ENCODE measurements around the gene ADARB1.

The ADARB1 gene

DNA sequence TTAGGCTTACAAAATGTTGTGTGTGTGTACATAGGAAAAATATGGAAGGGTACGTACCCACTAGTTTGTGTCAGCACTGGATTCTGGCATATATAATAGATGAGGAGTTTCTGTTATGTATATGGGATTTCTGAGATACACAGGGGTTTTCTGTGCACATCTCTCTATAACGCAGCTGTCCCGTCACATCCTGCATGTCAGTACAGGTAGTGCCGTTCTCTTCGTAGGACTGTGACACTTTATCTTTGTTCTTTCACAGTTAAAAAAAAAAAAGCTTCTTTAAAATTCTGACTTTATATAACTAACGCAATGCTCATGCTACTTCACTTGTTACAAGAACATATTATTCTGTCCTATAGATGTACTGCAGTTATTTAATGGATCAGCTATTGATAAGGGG, 42.9 kb downstream of the ADARB1 start:
- H3K4me3 ChIP-seq (ENCODE audit: control insufficient read depth, low read depth, low read length): no peak overlapping the region
- TF ChIP-seq, protein P1, sequence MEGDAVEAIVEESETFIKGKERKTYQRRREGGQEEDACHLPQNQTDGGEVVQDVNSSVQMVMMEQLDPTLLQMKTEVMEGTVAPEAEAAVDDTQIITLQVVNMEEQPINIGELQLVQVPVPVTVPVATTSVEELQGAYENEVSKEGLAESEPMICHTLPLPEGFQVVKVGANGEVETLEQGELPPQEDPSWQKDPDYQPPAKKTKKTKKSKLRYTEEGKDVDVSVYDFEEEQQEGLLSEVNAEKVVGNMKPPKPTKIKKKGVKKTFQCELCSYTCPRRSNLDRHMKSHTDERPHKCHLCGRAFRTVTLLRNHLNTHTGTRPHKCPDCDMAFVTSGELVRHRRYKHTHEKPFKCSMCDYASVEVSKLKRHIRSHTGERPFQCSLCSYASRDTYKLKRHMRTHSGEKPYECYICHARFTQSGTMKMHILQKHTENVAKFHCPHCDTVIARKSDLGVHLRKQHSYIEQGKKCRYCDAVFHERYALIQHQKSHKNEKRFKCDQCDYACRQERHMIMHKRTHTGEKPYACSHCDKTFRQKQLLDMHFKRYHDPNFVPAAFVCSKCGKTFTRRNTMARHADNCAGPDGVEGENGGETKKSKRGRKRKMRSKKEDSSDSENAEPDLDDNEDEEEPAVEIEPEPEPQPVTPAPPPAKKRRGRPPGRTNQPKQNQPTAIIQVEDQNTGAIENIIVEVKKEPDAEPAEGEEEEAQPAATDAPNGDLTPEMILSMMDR (conservative IDR thresholded peaks at IDR 0.05; ENCODE audit: control insufficient read depth, insufficient read depth, low read depth, low read length): no peak

DNA sequence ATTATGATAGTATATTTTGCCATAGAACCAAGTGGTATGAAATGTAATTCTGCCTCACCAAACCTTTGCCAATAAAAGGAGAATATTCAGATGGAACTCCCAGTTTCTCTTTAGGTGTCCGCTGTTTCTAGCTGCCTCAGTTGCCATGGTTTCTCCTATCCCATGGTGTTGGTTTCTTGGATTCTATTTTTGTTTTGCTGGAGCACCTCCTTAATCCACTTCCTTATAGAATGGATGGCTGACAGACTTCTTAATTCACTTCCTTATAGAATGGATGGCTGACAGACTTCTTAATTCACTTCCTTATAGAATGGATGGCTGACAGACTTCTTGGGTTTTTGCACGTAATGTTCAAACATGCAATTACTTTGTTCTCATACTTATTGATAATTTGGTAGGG, 43.7 kb downstream of the ADARB1 start:
- TF ChIP-seq, protein P1 (conservative IDR thresholded peaks at IDR 0.05; ENCODE audit: control insufficient read depth, insufficient read depth, low read depth, low read length): no peak
- H3K4me3 ChIP-seq (ENCODE audit: control insufficient read depth, low read depth, low read length): no peak overlapping the region
- DNase-seq (ENCODE audit: low read depth): no peak

More for the DNA sequence above, 42.9 kb downstream of the ADARB1 start:
- no peak for DNase-seq (ENCODE audit: low read depth)

DNA sequence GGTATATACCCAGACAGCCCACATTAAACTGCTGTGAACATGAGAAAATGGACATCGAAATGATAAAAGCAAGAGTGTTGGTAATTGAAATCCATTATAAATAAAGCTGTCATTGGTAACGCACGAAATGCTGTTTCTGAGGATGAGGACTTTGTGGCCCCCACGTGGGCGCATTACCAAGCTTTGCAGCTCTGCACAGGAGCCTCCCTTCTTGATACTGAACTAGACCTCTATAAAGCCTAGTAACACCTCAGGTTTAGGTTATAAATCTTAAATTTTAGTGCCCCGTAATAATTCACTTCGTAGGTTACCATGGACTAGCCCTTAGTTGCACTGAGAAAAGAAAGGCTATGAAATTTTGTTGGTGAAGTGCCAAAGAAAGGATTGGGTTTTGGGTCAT, 45.4 kb downstream of the ADARB1 start:
- no peak overlapping the region for H3K4me3 ChIP-seq (ENCODE audit: control insufficient read depth, low read depth, low read length)
- DNase-seq (ENCODE audit: low read depth): no peak
- TF ChIP-seq, protein P1 (conservative IDR thresholded peaks at IDR 0.05; ENCODE audit: control insufficient read depth, insufficient read depth, low read depth, low read length): no peak

DNA sequence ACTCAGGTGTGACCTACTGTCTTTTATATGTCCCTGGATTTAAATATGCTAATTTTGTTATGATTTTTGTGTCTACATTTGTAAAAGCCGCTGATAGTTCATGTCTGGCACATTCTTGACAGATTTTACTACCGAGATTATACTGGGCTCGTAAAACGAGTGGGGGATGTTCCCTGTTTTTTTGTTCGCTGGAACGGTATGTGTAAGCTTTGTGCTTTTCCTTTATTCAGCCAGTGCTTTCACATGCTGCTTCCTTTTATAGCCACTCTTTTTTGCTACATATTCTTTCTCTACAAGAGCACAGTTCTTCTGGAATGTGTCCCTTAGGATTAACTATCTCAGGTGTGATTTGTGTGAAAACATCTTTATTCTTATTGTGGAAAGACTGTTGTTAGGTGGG, 46.6 kb downstream of the ADARB1 start:
- no peak overlapping the region for H3K4me3 ChIP-seq (ENCODE audit: control insufficient read depth, low read depth, low read length)
- TF ChIP-seq, protein P1 (conservative IDR thresholded peaks at IDR 0.05; ENCODE audit: control insufficient read depth, insufficient read depth, low read depth, low read length): no peak
- DNase-seq (ENCODE audit: low read depth): no peak

DNA sequence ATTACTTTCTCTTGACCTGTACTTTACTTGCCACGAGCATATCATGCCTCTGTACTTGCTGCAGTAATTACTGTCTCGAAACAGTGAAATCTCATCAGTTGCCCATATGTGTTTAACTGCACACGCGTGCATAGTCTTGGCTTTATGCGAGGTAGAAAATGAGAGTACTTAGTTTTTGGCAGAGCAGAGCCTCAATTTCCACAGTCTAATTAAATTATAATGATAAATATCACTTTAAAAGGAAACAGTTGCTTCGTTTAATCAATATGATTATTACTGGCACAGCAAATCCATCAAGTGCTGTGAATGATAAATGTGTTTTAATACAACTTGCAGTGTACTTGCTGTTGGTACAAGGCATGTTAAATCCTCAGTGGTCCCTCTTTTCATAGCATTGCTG, 47.6 kb downstream of the ADARB1 start:
- TF ChIP-seq, protein P1 (conservative IDR thresholded peaks at IDR 0.05; ENCODE audit: control insufficient read depth, insufficient read depth, low read depth, low read length): no peak
- H3K4me3 ChIP-seq (ENCODE audit: control insufficient read depth, low read depth, low read length): no peak overlapping the region

DNA sequence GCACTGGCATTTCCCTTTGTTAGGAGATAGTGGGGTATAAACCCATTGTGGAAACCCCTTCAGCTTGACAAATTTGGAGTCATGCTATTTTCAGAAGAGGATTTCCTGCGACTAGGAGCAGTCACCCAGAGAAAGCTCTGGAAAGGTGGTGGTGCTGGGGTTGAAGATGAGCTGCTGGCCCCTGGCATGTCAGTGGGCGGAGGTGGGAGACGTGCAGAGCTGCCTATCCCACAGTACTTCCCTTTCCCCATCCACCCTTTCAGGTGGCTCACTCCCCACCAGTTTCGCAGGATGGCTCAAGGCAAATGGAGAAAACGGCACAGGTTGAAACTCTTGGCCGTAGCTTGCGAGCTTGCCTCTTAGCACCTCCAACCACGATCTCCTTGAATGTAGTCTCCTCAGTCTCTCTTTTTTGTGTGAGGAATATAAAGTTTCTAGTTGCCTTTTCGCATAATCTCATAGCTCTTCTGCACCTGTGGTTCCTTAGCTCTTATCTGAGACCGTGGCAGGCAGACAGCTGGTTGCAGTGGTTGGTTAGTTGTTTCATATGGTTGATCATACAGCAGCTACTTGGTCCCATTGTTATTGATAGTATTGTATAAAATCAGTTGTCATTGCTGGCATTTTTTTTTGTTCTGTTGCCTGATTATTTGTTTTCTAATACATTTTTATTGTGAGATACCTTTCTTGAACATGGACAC, 48.2 kb downstream of the ADARB1 start:
- no peak overlapping the region for H3K4me3 ChIP-seq (ENCODE audit: control insufficient read depth, low read depth, low read length)
- no peak for DNase-seq (ENCODE audit: low read depth)
- TF ChIP-seq, protein P1 (conservative IDR thresholded peaks at IDR 0.05; ENCODE audit: control insufficient read depth, insufficient read depth, low read depth, low read length): no peak

More for the DNA sequence above, 47.6 kb downstream of the ADARB1 start:
- DNase-seq (ENCODE audit: low read depth): no peak
